ENCODE measurements around the gene RDM1. TPM values are rescaled to one million over a fixed set of nuclear protein-coding genes. Genes with fewer than 3 reads are reported as not detected.

RDM1 gene
- polyA plus RNA-seq, 1 donor (not counting 4 experiments of a cell fraction or from before 2014, with no cell fraction given) = 1.1 TPM

DNA sequence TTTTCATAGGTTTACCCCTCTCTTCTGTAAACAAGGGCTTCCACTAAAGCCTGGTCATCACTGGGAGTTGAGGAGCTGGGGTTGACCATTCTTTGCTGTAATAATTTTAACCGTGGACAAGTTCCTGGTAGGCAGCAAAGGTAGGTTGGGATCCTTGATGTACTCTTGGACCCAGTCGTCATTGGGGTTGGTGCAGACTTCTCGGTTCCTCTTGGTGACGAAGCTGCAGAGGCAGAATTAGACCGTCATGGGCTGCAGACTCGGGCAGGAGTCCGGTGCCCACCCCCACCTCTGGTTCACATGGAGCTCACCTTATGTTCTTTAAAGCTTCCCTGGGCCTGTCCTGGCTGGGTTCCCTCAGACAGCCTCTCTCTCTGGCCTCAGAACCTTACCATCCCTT lies 46.9 kb upstream of the RDM1 start:
- H3K27ac ChIP-seq (ENCODE audit: control insufficient read depth, insufficient read depth, low read length) = no peak overlapping the region
- dilution Hi-C loops (cut with MboI; ENCODE audit: extremely low pct_ligation_motif_present, low sequenced_read_pairs) = loop anchor here (25.0 kb wide), 1 partner anchor 160 kb away; no protein-coding TSS in a partner anchor
- no peak overlapping the region for H3K9ac ChIP-seq (ENCODE audit: control insufficient read depth, extremely low read depth, insufficient read depth, low read length)
- H3K9me3 ChIP-seq (ENCODE audit: control insufficient read depth, low read depth, low read length) = no peaks in the 10 kb centered on the region
- no peaks in the 10 kb centered on the region for H3K9me1 ChIP-seq (ENCODE audit: control insufficient read depth, extremely low read depth, insufficient read depth, low read length)
- TF ChIP-seq EZH2 (IDR thresholded peaks at IDR 0.05; ENCODE audit: low read length) = no peak
- TF ChIP-seq, protein P1, sequence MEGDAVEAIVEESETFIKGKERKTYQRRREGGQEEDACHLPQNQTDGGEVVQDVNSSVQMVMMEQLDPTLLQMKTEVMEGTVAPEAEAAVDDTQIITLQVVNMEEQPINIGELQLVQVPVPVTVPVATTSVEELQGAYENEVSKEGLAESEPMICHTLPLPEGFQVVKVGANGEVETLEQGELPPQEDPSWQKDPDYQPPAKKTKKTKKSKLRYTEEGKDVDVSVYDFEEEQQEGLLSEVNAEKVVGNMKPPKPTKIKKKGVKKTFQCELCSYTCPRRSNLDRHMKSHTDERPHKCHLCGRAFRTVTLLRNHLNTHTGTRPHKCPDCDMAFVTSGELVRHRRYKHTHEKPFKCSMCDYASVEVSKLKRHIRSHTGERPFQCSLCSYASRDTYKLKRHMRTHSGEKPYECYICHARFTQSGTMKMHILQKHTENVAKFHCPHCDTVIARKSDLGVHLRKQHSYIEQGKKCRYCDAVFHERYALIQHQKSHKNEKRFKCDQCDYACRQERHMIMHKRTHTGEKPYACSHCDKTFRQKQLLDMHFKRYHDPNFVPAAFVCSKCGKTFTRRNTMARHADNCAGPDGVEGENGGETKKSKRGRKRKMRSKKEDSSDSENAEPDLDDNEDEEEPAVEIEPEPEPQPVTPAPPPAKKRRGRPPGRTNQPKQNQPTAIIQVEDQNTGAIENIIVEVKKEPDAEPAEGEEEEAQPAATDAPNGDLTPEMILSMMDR (optimal IDR thresholded peaks at IDR 0.05 in 1 of 3, IDR thresholded peaks at IDR 0.05 in 1 of 3, conservative IDR thresholded peaks at IDR 0.05 in 1 of 3; ENCODE audit: extremely low read depth in 1 of 3, insufficient read depth in 2 of 3, low read length in 3 of 3) = no peak
- H4K20me1 ChIP-seq (ENCODE audit: control insufficient read depth, extremely low read depth, insufficient read depth, low read length) = no peaks in the 10 kb centered on the region
- no peak overlapping the region for H3K4me2 ChIP-seq (ENCODE audit: control insufficient read depth, extremely low read depth, insufficient read depth, low read depth, low read length)
- no peaks in the 10 kb centered on the region for H3K36me3 ChIP-seq (ENCODE audit: control insufficient read depth in 2 of 2, extremely low read depth in 1 of 2, insufficient read depth in 2 of 2, low read length in 2 of 2)
- peaks cover 4% of the 10 kb centered on the region for H3K27me3 ChIP-seq (ENCODE audit: control insufficient read depth, extremely low read depth, insufficient read depth, low read length)
- FAIRE-seq (no peak), DNase-seq (ENCODE audit: low read depth, low spot score) (no peak)
- no peaks in the 10 kb centered on the region for H3K79me2 ChIP-seq (ENCODE audit: control insufficient read depth, insufficient read depth, low read length)
- H3K4me3 ChIP-seq (ENCODE audit: control insufficient read depth in 2 of 3, extremely low read depth in 1 of 3, insufficient read depth in 2 of 3, low read depth in 1 of 3, low read length in 3 of 3) = no peak overlapping the region
- no peak overlapping the region for H2AFZ ChIP-seq (ENCODE audit: control insufficient read depth, low read length)
- peaks cover 18% of the 10 kb centered on the region for H3K4me1 ChIP-seq (ENCODE audit: control insufficient read depth, extremely low read depth, insufficient read depth, low read length)

DNA sequence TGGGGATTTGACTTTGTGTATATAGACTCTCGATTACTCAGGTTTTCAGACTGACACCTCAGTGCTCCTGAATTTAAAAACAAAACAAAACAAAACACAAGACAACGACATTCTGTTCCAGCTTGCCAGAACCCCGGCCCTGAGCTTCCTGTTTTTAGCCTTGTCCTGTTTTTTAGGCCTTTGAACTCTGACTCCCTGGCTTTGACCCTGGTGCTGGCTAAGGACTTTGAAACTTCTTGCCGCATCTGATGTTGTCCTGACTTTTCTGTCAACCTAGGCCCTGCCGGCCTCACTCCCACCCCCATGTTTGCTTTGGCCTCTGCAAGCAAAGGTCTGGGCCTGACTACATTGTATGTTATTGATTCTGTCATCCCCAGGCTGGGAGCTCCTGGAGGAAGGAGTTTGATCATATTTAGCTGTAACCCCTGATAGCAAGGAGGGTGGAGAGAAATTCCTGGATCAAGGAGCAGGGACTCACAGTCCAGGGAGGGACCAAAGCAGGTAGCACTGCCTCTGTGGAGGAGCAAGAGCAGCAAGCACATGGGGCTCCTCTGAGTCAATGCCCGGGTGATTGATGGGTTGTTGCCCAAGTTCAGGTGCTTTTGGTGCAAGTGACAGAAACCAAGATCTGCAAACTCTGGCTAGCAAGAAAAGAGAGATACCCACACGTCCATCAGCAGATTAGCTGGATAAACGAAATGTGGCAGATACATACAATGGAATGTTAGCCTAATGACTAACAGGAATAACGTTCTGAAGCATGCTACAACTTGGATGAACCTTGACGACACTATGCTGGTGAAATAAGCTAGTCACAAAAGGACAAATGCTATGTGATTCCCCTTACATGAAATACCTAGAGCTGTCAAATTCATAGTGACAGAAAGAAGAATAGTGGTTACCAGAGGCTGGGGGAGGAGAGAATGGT lies 43.0 kb upstream of the RDM1 start:
- H4K20me1 ChIP-seq (ENCODE audit: control insufficient read depth, extremely low read depth, insufficient read depth, low read length) = no peaks in the 10 kb centered on the region
- H3K36me3 ChIP-seq (ENCODE audit: control insufficient read depth in 2 of 2, extremely low read depth in 1 of 2, insufficient read depth in 2 of 2, low read length in 2 of 2) = no peaks in the 10 kb centered on the region
- H3K4me1 ChIP-seq (ENCODE audit: control insufficient read depth, extremely low read depth, insufficient read depth, low read length) = peaks cover 18% of the 10 kb centered on the region
- no peak overlapping the region for H3K4me3 ChIP-seq (ENCODE audit: control insufficient read depth in 2 of 3, extremely low read depth in 1 of 3, insufficient read depth in 2 of 3, low read depth in 1 of 3, low read length in 3 of 3)
- no peaks in the 10 kb centered on the region for H3K9me3 ChIP-seq (ENCODE audit: control insufficient read depth, low read depth, low read length)
- no peak overlapping the region for H3K9ac ChIP-seq (ENCODE audit: control insufficient read depth, extremely low read depth, insufficient read depth, low read length)
- FAIRE-seq = no peak
- H2AFZ ChIP-seq (ENCODE audit: control insufficient read depth, low read length) = peak overlapping the region; percentile 38
- no peaks in the 10 kb centered on the region for H3K79me2 ChIP-seq (ENCODE audit: control insufficient read depth, insufficient read depth, low read length)
- peak overlapping the region; percentile 60 for H3K4me2 ChIP-seq (ENCODE audit: control insufficient read depth, extremely low read depth, insufficient read depth, low read depth, low read length)
- peak; percentile 11 for DNase-seq (ENCODE audit: low read depth, low spot score)
- TF ChIP-seq, protein P1 (optimal IDR thresholded peaks at IDR 0.05 in 1 of 3, IDR thresholded peaks at IDR 0.05 in 1 of 3, conservative IDR thresholded peaks at IDR 0.05 in 1 of 3; ENCODE audit: extremely low read depth in 1 of 3, insufficient read depth in 2 of 3, low read length in 3 of 3) = no peak
- no peak for TF ChIP-seq EZH2 (IDR thresholded peaks at IDR 0.05; ENCODE audit: low read length)
- no peaks in the 10 kb centered on the region for H3K27me3 ChIP-seq (ENCODE audit: control insufficient read depth, extremely low read depth, insufficient read depth, low read length)
- no peaks in the 10 kb centered on the region for H3K9me1 ChIP-seq (ENCODE audit: control insufficient read depth, extremely low read depth, insufficient read depth, low read length)
- peak overlapping the region; percentile 18 for H3K27ac ChIP-seq (ENCODE audit: control insufficient read depth, insufficient read depth, low read length)
- dilution Hi-C loops (cut with MboI; ENCODE audit: extremely low pct_ligation_motif_present, low sequenced_read_pairs) = no loop called here
